Stimulated activated CD8-positive, alpha-beta memory T cell treated with anti-CD3 and anti-CD28 coated beads, Interleukin-12 subunit alpha, Interleukin-12 subunit beta, amount 100 ng/mL, for 4 hours (primary cell): Measurements from ENCODE around the gene TSPAN32.
"Not testable (repeated sequence)": the region's sequence is repeated elsewhere in the genome, so short reads cannot be mapped to it uniquely, and the experiment has no call there.

Experiments used
- DNase-seq: peaks from one replicate; pipeline ENCODE4 v3.0.0-alpha.2; 2020; ENCODE audit warnings: low read depth

Gene TSPAN32

GRCh38 chr11:2342981-2343380, 41.2 kb downstream of the TSPAN32 start:
- DNase-seq = no peak

- no peak for DNase-seq
Measured at GRCh38 chr11:2343502-2343901, 41.7 kb downstream of the TSPAN32 start.

GRCh38 chr11:2345050-2345449, 43.2 kb downstream of the TSPAN32 start:
- DNase-seq = no peak

- DNase-seq = no peak
Measured at GRCh38 chr11:2346014-2346413, 44.2 kb downstream of the TSPAN32 start.

GRCh38 chr11:2346586-2347307, 44.9 kb downstream of the TSPAN32 start:
- no peak for DNase-seq

GRCh38 chr11:2347308-2347830, 45.6 kb downstream of the TSPAN32 start:
- no peak for DNase-seq

- no peak for DNase-seq
Measured at GRCh38 chr11:2348986-2349385, 47.2 kb downstream of the TSPAN32 start.

GRCh38 chr11:2351701-2352100, 49.9 kb downstream of the TSPAN32 start:
- no peak for DNase-seq

GRCh38 chr11:2352420-2352819, 50.6 kb downstream of the TSPAN32 start:
- DNase-seq = no peak

- DNase-seq = no peak
Measured at GRCh38 chr11:2355000-2355644, 53.3 kb downstream of the TSPAN32 start.

GRCh38 chr11:2357246-2357645, 55.4 kb downstream of the TSPAN32 start:
- no peak for DNase-seq

- not testable (repeated sequence) for DNase-seq
Measured at GRCh38 chr11:2357651-2358050, 55.8 kb downstream of the TSPAN32 start.

GRCh38 chr11:2358754-2359442, 57.1 kb downstream of the TSPAN32 start:
- DNase-seq = no peak

- no peak for DNase-seq
Measured at GRCh38 chr11:2359557-2359956, 57.7 kb downstream of the TSPAN32 start.

GRCh38 chr11:2360081-2360642, 58.3 kb downstream of the TSPAN32 start:
- no peak for DNase-seq

- no peak for DNase-seq
Measured at GRCh38 chr11:2361565-2361964, 59.8 kb downstream of the TSPAN32 start.

- DNase-seq = no peak
Measured at GRCh38 chr11:2362414-2362813, 60.6 kb downstream of the TSPAN32 start.

GRCh38 chr11:2363130-2363529, 61.3 kb downstream of the TSPAN32 start:
- no peak for DNase-seq

GRCh38 chr11:2363577-2364370, 62.0 kb downstream of the TSPAN32 start:
- no peak for DNase-seq

- not testable (repeated sequence) for DNase-seq
Measured at GRCh38 chr11:2364386-2364785, 62.6 kb downstream of the TSPAN32 start.

- no peak for DNase-seq
Measured at GRCh38 chr11:2365571-2366210, 63.9 kb downstream of the TSPAN32 start.
